ENCODE data around the gene CEMIP.

DNA sequence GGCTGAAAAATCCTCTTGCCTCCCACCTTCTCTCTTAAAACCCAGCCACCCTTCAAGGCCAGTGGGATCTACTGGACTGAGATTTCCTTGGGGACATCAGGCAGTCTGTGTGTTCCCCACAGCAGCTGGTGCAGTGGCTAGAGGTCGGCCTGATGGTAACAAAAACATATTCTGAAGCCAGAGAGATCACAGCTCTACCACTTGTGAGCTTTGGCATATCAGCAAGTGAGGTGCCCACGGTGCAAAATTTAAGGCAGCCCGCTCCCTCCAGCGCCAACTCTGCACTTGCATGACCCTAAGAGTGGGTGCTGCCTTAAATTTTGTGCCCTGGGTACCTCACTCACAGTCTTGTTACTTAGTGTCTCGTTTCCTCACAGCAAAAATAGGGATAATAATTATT, 113.2 kb downstream of the CEMIP start:
- TF ChIP-seq, protein P1, sequence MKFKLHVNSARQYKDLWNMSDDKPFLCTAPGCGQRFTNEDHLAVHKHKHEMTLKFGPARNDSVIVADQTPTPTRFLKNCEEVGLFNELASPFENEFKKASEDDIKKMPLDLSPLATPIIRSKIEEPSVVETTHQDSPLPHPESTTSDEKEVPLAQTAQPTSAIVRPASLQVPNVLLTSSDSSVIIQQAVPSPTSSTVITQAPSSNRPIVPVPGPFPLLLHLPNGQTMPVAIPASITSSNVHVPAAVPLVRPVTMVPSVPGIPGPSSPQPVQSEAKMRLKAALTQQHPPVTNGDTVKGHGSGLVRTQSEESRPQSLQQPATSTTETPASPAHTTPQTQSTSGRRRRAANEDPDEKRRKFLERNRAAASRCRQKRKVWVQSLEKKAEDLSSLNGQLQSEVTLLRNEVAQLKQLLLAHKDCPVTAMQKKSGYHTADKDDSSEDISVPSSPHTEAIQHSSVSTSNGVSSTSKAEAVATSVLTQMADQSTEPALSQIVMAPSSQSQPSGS (IDR thresholded peaks at IDR 0.05; ENCODE audit: low read length) = no peak
- TF ChIP-seq, protein P2, sequence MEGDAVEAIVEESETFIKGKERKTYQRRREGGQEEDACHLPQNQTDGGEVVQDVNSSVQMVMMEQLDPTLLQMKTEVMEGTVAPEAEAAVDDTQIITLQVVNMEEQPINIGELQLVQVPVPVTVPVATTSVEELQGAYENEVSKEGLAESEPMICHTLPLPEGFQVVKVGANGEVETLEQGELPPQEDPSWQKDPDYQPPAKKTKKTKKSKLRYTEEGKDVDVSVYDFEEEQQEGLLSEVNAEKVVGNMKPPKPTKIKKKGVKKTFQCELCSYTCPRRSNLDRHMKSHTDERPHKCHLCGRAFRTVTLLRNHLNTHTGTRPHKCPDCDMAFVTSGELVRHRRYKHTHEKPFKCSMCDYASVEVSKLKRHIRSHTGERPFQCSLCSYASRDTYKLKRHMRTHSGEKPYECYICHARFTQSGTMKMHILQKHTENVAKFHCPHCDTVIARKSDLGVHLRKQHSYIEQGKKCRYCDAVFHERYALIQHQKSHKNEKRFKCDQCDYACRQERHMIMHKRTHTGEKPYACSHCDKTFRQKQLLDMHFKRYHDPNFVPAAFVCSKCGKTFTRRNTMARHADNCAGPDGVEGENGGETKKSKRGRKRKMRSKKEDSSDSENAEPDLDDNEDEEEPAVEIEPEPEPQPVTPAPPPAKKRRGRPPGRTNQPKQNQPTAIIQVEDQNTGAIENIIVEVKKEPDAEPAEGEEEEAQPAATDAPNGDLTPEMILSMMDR (IDR thresholded peaks at IDR 0.05 in 2 of 3, conservative IDR thresholded peaks at IDR 0.05 in 1 of 3; ENCODE audit: control insufficient read depth in 2 of 3, extremely low read depth in 1 of 3, insufficient read depth in 1 of 3, low read depth in 3 of 3, low read length in 3 of 3) = no peak
- no peak for TF ChIP-seq MEF2A (IDR thresholded peaks at IDR 0.05; ENCODE audit: insufficient read depth, low read depth, low read length)
- TF ChIP-seq, protein P3, sequence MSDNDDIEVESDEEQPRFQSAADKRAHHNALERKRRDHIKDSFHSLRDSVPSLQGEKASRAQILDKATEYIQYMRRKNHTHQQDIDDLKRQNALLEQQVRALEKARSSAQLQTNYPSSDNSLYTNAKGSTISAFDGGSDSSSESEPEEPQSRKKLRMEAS (IDR thresholded peaks at IDR 0.05; ENCODE audit: low read depth, low read length) = no peak
- TF ChIP-seq POLR2A (IDR thresholded peaks at IDR 0.05; ENCODE audit: low read depth, low read length) = no peak
- no peak for TF ChIP-seq JUNB (IDR thresholded peaks at IDR 0.05)
- TF ChIP-seq CHD4 (IDR thresholded peaks at IDR 0.05) = no peak
- no peak for TF ChIP-seq RAD51 (IDR thresholded peaks at IDR 0.05)
- TF ChIP-seq, protein P4, sequence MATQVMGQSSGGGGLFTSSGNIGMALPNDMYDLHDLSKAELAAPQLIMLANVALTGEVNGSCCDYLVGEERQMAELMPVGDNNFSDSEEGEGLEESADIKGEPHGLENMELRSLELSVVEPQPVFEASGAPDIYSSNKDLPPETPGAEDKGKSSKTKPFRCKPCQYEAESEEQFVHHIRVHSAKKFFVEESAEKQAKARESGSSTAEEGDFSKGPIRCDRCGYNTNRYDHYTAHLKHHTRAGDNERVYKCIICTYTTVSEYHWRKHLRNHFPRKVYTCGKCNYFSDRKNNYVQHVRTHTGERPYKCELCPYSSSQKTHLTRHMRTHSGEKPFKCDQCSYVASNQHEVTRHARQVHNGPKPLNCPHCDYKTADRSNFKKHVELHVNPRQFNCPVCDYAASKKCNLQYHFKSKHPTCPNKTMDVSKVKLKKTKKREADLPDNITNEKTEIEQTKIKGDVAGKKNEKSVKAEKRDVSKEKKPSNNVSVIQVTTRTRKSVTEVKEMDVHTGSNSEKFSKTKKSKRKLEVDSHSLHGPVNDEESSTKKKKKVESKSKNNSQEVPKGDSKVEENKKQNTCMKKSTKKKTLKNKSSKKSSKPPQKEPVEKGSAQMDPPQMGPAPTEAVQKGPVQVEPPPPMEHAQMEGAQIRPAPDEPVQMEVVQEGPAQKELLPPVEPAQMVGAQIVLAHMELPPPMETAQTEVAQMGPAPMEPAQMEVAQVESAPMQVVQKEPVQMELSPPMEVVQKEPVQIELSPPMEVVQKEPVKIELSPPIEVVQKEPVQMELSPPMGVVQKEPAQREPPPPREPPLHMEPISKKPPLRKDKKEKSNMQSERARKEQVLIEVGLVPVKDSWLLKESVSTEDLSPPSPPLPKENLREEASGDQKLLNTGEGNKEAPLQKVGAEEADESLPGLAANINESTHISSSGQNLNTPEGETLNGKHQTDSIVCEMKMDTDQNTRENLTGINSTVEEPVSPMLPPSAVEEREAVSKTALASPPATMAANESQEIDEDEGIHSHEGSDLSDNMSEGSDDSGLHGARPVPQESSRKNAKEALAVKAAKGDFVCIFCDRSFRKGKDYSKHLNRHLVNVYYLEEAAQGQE (IDR thresholded peaks at IDR 0.05; ENCODE audit: low read depth, low read length) = no peak
- no peak for TF ChIP-seq CHD2 (IDR thresholded peaks at IDR 0.05; ENCODE audit: borderline replicate concordance, low read depth, low read length)
- no peak for TF ChIP-seq TAF1 (IDR thresholded peaks at IDR 0.05; ENCODE audit: borderline replicate concordance, low read depth, low read length)
- TF ChIP-seq POLR2AphosphoS5 (IDR thresholded peaks at IDR 0.05; ENCODE audit: low read length) = no peak
- TF ChIP-seq ZNF384 (IDR thresholded peaks at IDR 0.05; ENCODE audit: borderline replicate concordance, low read depth, low read length) = no peak

Measured in GM12878 (cell line).